Activated naive CD4-positive, alpha-beta T cell treated with anti-CD3 and anti-CD28 coated beads, Interleukin-2, amount 50 U/mL, for 16 hours (primary cell): Measurements from ENCODE around the gene IFRD1.

Experiments
- DNase-seq: peaks from one replicate; pipeline ENCODE4 v3.0.0-alpha.2; 2020

IFRD1 gene

GRCh38 chr7:112521942-112522341 lies 71.7 kb downstream of the IFRD1 start:
- no peak for DNase-seq

DNA sequence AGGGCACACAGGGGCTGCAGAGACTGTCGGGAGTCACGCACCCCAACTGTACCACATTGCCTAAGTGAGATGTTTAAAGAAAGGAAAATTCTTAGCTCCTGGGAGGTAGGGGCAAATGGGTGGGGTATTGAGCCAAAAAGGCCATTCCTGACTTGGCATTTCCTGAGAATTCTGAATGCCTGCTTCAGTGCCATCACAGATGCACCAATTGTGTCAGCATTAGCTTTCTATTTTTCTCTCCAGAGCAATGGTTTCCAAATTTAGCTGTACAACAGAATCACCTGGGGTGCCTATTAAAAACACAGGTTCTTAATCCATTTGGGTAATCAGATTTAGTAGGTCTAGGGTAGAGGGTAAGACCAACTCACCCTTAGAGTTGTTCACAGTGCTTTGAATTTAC lies 73.6 kb downstream of the IFRD1 start:
- DNase-seq: no peak
